ENCODE results near the gene FPR1. TPM values are rescaled to one million over a fixed set of nuclear protein-coding genes. Genes with fewer than 3 reads are reported as not detected.

Gene FPR1
- total and polyA plus RNA-seq, 2 of the 13 experiments (the other 11 are each of a cell fraction or from before 2014, with no cell fraction given), result not detected

DNA sequence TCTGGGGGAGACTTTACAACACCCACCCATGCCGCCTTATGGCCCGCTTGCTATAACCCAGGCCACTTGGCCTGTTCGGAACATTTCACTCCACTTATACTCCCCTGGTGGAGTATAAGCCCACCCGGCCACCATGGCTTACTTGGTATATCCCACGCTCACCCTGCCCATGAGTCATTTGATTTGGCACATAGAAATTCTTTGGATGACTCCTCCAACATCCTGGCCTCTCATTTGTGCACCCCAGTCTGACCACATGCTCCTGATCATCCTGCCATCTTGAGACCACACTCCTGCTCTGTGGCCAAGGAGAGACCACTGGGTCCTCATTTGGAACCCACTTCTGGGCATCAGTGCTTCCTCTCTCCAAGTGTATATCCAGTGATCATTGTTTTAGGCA is 53.4 kb downstream of the FPR1 start (continued):
- TF ChIP-seq WIZ (CRISPR knock-in tag; IDR thresholded peaks at IDR 0.05), result no peak
- TF ChIP-seq, protein P1, sequence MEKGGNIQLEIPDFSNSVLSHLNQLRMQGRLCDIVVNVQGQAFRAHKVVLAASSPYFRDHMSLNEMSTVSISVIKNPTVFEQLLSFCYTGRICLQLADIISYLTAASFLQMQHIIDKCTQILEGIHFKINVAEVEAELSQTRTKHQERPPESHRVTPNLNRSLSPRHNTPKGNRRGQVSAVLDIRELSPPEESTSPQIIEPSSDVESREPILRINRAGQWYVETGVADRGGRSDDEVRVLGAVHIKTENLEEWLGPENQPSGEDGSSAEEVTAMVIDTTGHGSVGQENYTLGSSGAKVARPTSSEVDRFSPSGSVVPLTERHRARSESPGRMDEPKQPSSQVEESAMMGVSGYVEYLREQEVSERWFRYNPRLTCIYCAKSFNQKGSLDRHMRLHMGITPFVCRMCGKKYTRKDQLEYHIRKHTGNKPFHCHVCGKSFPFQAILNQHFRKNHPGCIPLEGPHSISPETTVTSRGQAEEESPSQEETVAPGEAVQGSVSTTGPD (CRISPR knock-in tag; IDR thresholded peaks at IDR 0.05), result no peak
- TF ChIP-seq ZNF337 (CRISPR knock-in tag; IDR thresholded peaks at IDR 0.05; ENCODE audit: borderline replicate concordance, low read depth), result no peak
- TF ChIP-seq ASH2L (IDR thresholded peaks at IDR 0.05; ENCODE audit: insufficient read length, low read depth, low read length), result no peak
- no peak for TF ChIP-seq HDAC2 (CRISPR knock-in tag; IDR thresholded peaks at IDR 0.05)
- no peak for TF ChIP-seq HOXD1 (CRISPR knock-in tag; IDR thresholded peaks at IDR 0.05)

DNA sequence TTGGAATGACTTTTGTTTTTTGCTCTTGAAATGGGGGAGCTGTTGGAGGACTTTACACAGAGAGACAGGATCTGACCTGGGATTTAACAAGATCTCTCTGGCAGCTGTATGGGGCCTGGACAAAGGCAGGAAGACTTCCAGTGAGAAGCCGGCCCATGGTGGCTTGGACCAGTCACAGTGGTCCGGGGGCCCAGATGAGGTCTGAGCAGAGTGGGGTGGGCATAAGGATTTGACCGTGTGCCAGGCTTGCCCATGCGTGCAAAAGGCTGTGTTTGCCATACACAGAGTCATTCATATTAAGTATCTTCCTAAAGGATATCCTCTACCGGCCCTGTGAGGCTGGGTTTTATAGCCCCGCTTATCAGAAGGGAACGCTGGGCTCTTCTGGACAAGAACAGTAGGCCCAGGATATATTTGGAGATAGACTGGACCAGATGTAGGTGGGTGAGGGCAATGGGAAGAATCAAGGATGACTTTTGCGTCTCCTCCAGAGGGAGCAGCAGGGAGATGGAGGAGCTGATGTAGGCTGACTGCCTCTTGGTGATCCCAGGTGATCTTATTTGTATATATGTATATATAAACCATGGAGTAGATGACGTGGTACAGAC is 54.4 kb downstream of the FPR1 start:
- H3K27me3 ChIP-seq (ENCODE audit: control insufficient read depth in 1 of 2, insufficient read depth in 2 of 2, low read length in 2 of 2), result no peaks in the 10 kb centered on the region
- H2AFZ ChIP-seq (ENCODE audit: low read length), result no peak overlapping the region
- in situ Hi-C loops (cut with HindIII; ENCODE audit: extremely low pct_ligation_motif_present, low pct_unique_long_range_greater_than_20kb), result no loop called here
- no peaks in the 10 kb centered on the region for H3K79me2 ChIP-seq (ENCODE audit: insufficient read depth, low read length)
- H3K4me2 ChIP-seq (ENCODE audit: low read depth, low read length), result no peak overlapping the region
- H3K4me1 ChIP-seq (ENCODE audit: insufficient read depth, low read length), result peaks cover 8% of the 10 kb centered on the region; the same call in 1 of the 2 replicates
- H3K27ac ChIP-seq (ENCODE audit: extremely low read length, insufficient read depth, low read length), result no peak overlapping the region
- intact Hi-C loops (cut with micrococcal nuclease; ENCODE audit: unreplicated experiment), result no loop called here
- no TSS peak for BruUV-seq (replicated peaks)
- WGBS (ENCODE audit: low lambda C conversion rate), result 81% methylated on average over 9 of the region's 9 CpGs
- FAIRE-seq, result no peak
- no peak overlapping the region for H3K9ac ChIP-seq (ENCODE audit: insufficient read depth, low read depth, low read length)
- H3K36me3 ChIP-seq (replicated peaks in 1 of 2; ENCODE audit: control insufficient read depth in 1 of 2, insufficient read depth in 2 of 2, low read length in 2 of 2), result peaks cover 4 to 6% of the 10 kb centered on the region in 2 experiments; a peak in 1 of 5 replicates
- H4K20me1 ChIP-seq (ENCODE audit: insufficient read depth, low read length), result peaks cover 11% of the 10 kb centered on the region; the same call in 1 of the 2 replicates
- ChIA-PET POLR2A (no interaction called here), CTCF (ENCODE audit: low intra/inter-chr PET ratio, low total read pairs) (no interaction called here)
- DNase-seq (ENCODE audit: low spot score), result no peak
- no peaks in the 10 kb centered on the region for H3K9me3 ChIP-seq (ENCODE audit: low read length)
- no peak overlapping the region for H3K4me3 ChIP-seq (replicated peaks in 1 of 3; ENCODE audit: insufficient read depth in 1 of 3, low read depth in 2 of 3, low read length in 3 of 3)
- no peak for ATAC-seq
- TF ChIP-seq GABPA (IDR thresholded peaks at IDR 0.05; ENCODE audit: low read depth, low read length) (no peak), GABPA (CRISPR knock-in tag; IDR thresholded peaks at IDR 0.05; ENCODE audit: low read depth) (no peak), NCOA1 (CRISPR knock-in tag; IDR thresholded peaks at IDR 0.05) (no peak), MATR3 (CRISPR knock-in tag; IDR thresholded peaks at IDR 0.05) (no peak), ZMAT3 (CRISPR knock-in tag; conservative IDR thresholded peaks at IDR 0.05) (no peak), ZFY (CRISPR knock-in tag; IDR thresholded peaks at IDR 0.05) (no peak), CEBPB (IDR thresholded peaks at IDR 0.05; ENCODE audit: borderline replicate concordance, low read depth, low read length) (no peak), ZNF3 (CRISPR knock-in tag; IDR thresholded peaks at IDR 0.05) (no peak), KDM3A (CRISPR knock-in tag; IDR thresholded peaks at IDR 0.05; ENCODE audit: low read depth) (no peak), GZF1 (CRISPR knock-in tag; IDR thresholded peaks at IDR 0.05) (no peak), ZNF878 (CRISPR knock-in tag; IDR thresholded peaks at IDR 0.05) (no peak)
- TF ChIP-seq, protein P2, sequence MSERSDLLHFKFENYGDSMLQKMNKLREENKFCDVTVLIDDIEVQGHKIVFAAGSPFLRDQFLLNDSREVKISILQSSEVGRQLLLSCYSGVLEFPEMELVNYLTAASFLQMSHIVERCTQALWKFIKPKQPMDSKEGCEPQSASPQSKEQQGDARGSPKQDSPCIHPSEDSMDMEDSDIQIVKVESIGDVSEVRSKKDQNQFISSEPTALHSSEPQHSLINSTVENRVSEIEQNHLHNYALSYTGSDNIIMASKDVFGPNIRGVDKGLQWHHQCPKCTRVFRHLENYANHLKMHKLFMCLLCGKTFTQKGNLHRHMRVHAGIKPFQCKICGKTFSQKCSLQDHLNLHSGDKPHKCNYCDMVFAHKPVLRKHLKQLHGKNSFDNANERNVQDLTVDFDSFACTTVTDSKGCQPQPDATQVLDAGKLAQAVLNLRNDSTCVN (CRISPR knock-in tag; IDR thresholded peaks at IDR 0.05; ENCODE audit: borderline replicate concordance), result no peak
- TF ChIP-seq, protein P3, sequence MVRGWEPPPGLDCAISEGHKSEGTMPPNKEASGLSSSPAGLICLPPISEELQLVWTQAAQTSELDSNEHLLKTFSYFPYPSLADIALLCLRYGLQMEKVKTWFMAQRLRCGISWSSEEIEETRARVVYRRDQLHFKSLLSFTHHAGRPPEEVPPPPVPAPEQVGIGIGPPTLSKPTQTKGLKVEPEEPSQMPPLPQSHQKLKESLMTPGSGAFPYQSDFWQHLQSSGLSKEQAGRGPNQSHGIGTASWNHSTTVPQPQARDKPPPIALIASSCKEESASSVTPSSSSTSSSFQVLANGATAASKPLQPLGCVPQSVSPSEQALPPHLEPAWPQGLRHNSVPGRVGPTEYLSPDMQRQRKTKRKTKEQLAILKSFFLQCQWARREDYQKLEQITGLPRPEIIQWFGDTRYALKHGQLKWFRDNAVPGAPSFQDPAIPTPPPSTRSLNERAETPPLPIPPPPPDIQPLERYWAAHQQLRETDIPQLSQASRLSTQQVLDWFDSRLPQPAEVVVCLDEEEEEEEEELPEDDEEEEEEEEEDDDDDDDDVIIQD (CRISPR knock-in tag; IDR thresholded peaks at IDR 0.05; ENCODE audit: low read depth), result no peak
- TF ChIP-seq, protein P4, sequence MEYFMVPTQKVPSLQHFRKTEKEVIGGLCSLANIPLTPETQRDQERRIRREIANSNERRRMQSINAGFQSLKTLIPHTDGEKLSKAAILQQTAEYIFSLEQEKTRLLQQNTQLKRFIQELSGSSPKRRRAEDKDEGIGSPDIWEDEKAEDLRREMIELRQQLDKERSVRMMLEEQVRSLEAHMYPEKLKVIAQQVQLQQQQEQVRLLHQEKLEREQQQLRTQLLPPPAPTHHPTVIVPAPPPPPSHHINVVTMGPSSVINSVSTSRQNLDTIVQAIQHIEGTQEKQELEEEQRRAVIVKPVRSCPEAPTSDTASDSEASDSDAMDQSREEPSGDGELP (IDR thresholded peaks at IDR 0.05; ENCODE audit: borderline replicate concordance, low read depth), result no peak
